Vagina (tissue), 2 donors: ENCODE data around the gene ATP6V0D1. TPM values are rescaled to one million over a fixed set of nuclear protein-coding genes. Genes with fewer than 3 reads are reported as not detected.

Experiments
- DNase-seq, 2 donors: peaks; one replicate each; pipeline ENCODE4 v3.0.0-alpha.2; 2017; ENCODE audit errors: extremely low spot score in 2 of 2
- H3K27ac ChIP-seq: fragments of 200-600 bp; sonication (generic); one replicate; pipeline ENCODE4 v1.5.1; 2019
- H3K27me3 ChIP-seq: fragments of 200-600 bp; sonication (generic); one replicate; pipeline ENCODE4 v1.5.1; 2019
- H3K36me3 ChIP-seq, 2 donors: fragments of 200-600 bp; sonication (generic); one replicate each; pipeline ENCODE4 v1.5.1; 2017 to 2019
- H3K4me1 ChIP-seq: fragments of 200-600 bp; sonication (generic); one replicate; pipeline ENCODE4 v1.5.1; 2019
- H3K4me3 ChIP-seq, 2 donors: fragments of 200-600 bp; sonication (generic); 1 replicate in 1 of 2; 2 replicates in 1 of 2; pipeline ENCODE4 v1.5.1; 2016 to 2019
- H3K9me3 ChIP-seq: fragments of 200-600 bp; sonication (generic); one replicate; pipeline ENCODE4 v1.5.1; 2019
- POLR2A ChIP-seq, 2 donors: fragments of 450-650 bp; IDR thresholded peaks; one replicate each; pipeline ENCODE4 v1.6.1; 2017; ENCODE audit warnings: antibody characterized with exemption in 2 of 2, mild to moderate bottlenecking in 2 of 2, moderate library complexity in 2 of 2
- POLR2AphosphoS5 ChIP-seq, 2 donors: sonication (generic); formaldehyde crosslinking; IDR thresholded peaks; one replicate each; pipeline ENCODE4 v1.9.0; 2017; ENCODE audit warnings: antibody characterized with exemption in 2 of 2, mild to moderate bottlenecking in 2 of 2, low read depth in 1 of 2; ENCODE audit not compliant: insufficient read depth in 1 of 2
- intact Hi-C: fragments of 100-400 bp; cut with DNase I; formaldehyde crosslinking; loops from one replicate; pipeline ENCODE4 v1.15.1; 2023
- total RNA-seq: library from RNA; depleted of rRNA; stranded (reverse); fragments of >200 nt; gene quantifications from one replicate; pipeline ENCODE4 v1.2.3, GENCODE V29; 2016
- TF ChIP-seq, protein P1 (sequence below), 3 experiments: fragments of 450-650 bp in 2 of 3; fragments of 200-600 bp in 1 of 3; sonication (generic) in 1 of 3; IDR thresholded peaks; one replicate each; pipeline ENCODE4 v1.5.1; 2017 to 2019; ENCODE audit warnings: antibody characterized with exemption in 3 of 3, mild to moderate bottlenecking in 2 of 3, moderate library complexity in 2 of 3

ATP6V0D1 gene
- 110 TPM for total RNA-seq

DNA sequence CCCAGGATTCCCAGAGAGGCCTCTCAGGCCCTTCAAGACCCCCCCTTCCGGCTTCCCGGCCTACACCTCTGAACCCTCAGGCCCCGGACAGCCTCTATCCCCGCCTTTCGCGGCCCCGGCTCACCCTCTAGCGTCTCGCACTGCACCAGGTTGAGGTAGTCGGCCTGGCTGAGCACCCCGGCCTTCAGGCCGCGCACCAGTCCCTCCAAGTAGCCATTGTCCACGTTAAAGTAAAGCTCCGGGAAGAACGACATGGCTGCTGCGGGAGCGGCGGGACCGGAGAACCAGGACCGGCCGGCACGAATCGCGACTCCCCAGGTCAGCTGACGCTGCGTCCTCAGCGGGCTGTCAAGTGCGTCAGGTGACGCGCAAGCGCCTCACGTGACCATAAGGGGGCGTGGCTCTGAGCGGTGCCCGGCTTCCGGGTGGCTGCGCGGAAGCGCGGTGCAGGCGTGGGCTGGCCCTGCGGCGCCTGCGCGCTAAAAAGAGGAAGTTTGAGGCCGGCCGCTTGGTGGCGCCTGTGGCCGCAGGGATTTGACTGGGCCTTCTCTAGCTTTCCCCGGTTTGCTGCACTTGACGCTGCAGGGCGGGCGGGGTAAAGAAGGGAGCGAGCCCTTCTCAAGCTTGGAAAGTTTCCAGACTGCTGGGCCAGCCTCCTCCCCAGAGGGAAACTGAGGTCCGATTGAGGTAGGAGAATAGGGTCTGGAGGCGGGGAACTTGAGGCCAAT, at the start of gene ATP6V0D1:
TSS of gene ATP6V0D1 (minus strand) at position 325 of the 728 bp plus-strand sequence. CDS start at position 254, 71 bp downstream.
- H3K4me1 ChIP-seq, result peaks cover 46% of the 10 kb centered on the region
- peak within 1 kb of the TSS; percentile 84 to 98 for H3K4me3 ChIP-seq
- H3K36me3 ChIP-seq, result no peaks in the 10 kb centered on the region
- peak; percentile 97 to 100 for TF ChIP-seq POLR2AphosphoS5 (IDR thresholded peaks at IDR 0.05; ENCODE audit: insufficient read depth in 1 of 2, low read depth in 1 of 2)
- peak; percentile 66 to 77 for TF ChIP-seq POLR2A (IDR thresholded peaks at IDR 0.05)
- TF ChIP-seq, protein P1, sequence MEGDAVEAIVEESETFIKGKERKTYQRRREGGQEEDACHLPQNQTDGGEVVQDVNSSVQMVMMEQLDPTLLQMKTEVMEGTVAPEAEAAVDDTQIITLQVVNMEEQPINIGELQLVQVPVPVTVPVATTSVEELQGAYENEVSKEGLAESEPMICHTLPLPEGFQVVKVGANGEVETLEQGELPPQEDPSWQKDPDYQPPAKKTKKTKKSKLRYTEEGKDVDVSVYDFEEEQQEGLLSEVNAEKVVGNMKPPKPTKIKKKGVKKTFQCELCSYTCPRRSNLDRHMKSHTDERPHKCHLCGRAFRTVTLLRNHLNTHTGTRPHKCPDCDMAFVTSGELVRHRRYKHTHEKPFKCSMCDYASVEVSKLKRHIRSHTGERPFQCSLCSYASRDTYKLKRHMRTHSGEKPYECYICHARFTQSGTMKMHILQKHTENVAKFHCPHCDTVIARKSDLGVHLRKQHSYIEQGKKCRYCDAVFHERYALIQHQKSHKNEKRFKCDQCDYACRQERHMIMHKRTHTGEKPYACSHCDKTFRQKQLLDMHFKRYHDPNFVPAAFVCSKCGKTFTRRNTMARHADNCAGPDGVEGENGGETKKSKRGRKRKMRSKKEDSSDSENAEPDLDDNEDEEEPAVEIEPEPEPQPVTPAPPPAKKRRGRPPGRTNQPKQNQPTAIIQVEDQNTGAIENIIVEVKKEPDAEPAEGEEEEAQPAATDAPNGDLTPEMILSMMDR (IDR thresholded peaks at IDR 0.05), result peak; percentile 81 to 91 (median 85)
- H3K9me3 ChIP-seq, result no peaks in the 10 kb centered on the region
- peak; percentile 98 for DNase-seq
- no peaks in the 10 kb centered on the region for H3K27me3 ChIP-seq
- intact Hi-C loops, result no loop called here
- H3K27ac ChIP-seq, result peak within 1 kb of the TSS; percentile 96

DNA sequence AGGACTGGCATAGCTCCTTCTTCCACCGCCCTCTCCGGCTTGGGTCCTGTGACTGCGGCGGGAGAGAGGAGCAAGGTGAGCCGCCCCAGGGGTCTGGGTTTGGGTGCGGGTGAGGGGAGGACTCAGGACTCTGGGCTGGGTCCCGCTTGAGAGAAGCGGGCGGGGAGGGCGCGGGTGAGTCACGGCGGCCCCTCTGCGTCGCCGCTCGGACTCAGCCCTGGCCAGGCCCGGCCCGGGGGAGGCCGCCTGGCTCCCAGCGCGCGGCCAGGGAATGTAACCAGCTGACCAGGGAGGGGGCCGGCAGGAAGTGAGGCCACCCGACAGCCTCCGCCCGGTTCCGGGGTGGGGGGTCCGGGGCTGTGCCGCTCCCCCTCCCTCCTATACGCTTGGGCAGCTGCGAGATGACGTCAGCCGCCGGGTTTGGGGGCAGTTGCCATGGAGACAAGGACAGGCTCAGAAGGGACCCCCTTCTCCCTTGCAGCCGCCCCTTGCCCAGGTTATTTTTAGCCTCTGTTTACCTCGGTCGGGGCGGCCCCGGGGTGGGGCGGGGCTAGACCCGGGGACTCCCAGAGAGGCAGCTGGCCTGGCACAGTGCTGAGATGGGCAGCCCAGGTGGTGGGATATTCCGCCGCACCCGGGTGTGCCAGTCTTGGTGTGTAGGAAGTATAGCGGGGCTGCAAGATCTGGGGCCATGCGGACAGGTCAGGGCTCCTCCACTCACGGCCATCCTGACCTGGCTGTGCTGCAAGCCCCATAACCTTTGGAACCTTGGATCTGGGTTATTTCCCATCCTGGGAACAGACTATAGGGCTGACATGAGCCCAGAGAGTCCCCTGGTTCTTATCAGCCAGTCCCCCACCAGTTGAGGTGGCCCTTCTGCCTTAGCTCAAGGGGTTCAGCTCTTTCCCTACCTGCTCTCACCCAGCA, 49.3 kb upstream of the ATP6V0D1 start:
- peaks cover 43% of the 10 kb centered on the region for H3K4me1 ChIP-seq
- intact Hi-C loops, result no loop called here
- H3K36me3 ChIP-seq, result no peaks in the 10 kb centered on the region
- no peaks in the 10 kb centered on the region for H3K27me3 ChIP-seq
- TF ChIP-seq, protein P1 (IDR thresholded peaks at IDR 0.05), result no peak
- TF ChIP-seq POLR2A (IDR thresholded peaks at IDR 0.05) (peak in 1 of 2 donors; percentile 67), POLR2AphosphoS5 (IDR thresholded peaks at IDR 0.05; ENCODE audit: insufficient read depth in 1 of 2, low read depth in 1 of 2) (peak in 1 of 2 donors; percentile 82)
- H3K27ac ChIP-seq, result peak overlapping the region; percentile 91
- no peaks in the 10 kb centered on the region for H3K9me3 ChIP-seq
- peak overlapping the region; percentile 79 to 98 for H3K4me3 ChIP-seq
- peak in 1 of 2 donors; percentile 91 for DNase-seq

- H3K27me3 ChIP-seq, result no peaks in the 10 kb centered on the region
- peak overlapping the region; percentile 91 for H3K27ac ChIP-seq
- peak in 1 of 2 donors; percentile 87 for DNase-seq
- peaks cover 39% of the 10 kb centered on the region for H3K4me1 ChIP-seq
- no peaks in the 10 kb centered on the region for H3K36me3 ChIP-seq
- H3K9me3 ChIP-seq, result no peaks in the 10 kb centered on the region
- TF ChIP-seq POLR2A (IDR thresholded peaks at IDR 0.05), result no peak
- TF ChIP-seq POLR2AphosphoS5 (IDR thresholded peaks at IDR 0.05; ENCODE audit: insufficient read depth in 1 of 2, low read depth in 1 of 2), result no peak
- TF ChIP-seq, protein P1 (IDR thresholded peaks at IDR 0.05), result no peak
- intact Hi-C loops, result no loop called here
- H3K4me3 ChIP-seq, result peak overlapping the region; percentile 79 to 98
Measured at GRCh38 chr16:67529582-67530012, 48.6 kb upstream of the ATP6V0D1 start.

GRCh38 chr16:67528870-67529581, 48.1 kb upstream of the ATP6V0D1 start:
- intact Hi-C loops, result no loop called here
- TF ChIP-seq, protein P1 (IDR thresholded peaks at IDR 0.05), result no peak
- TF ChIP-seq POLR2A (IDR thresholded peaks at IDR 0.05), result peak in 1 of 2 donors; percentile 55
- peak in 1 of 2 donors; percentile 2 for TF ChIP-seq POLR2AphosphoS5 (IDR thresholded peaks at IDR 0.05; ENCODE audit: insufficient read depth in 1 of 2, low read depth in 1 of 2)
- Histone ChIP-seq H3K4me1 (peaks cover 39% of the 10 kb centered on the region), H3K36me3 (no peaks in the 10 kb centered on the region), H3K9me3 (no peaks in the 10 kb centered on the region), H3K4me3 (peak overlapping the region; percentile 79 to 98), H3K27me3 (no peaks in the 10 kb centered on the region), H3K27ac (peak overlapping the region; percentile 91)
- DNase-seq, result no peak
